ENCODE data around the gene RAB4A. TPM values are rescaled to one million over a fixed set of nuclear protein-coding genes. Genes with fewer than 3 reads are reported as not detected.

Gene RAB4A
- total RNA-seq, 4 donors from 2014 or later = 37.1 to 78.4 (median 49.3) TPM

- Histone ChIP-seq H3K9me3 (no peaks in the 10 kb centered on the region), H3K27ac (no peak overlapping the region), H3K36me3 (no peaks in the 10 kb centered on the region), H3K27me3 (no peaks in the 10 kb centered on the region), H3K4me1 (no peaks in the 10 kb centered on the region), H3K4me3 (no peak overlapping the region)
- 87% methylated on average over 3 of the region's 3 CpGs for WGBS
- DNase-seq (ENCODE audit: low spot score in 2 of 2) = no peak
- TF ChIP-seq POLR2AphosphoS5 (IDR thresholded peaks at IDR 0.05) (no peak), CTCF (IDR thresholded peaks at IDR 0.05) (no peak)
These were observed 12.3 kb downstream of the RAB4A start for GRCh38 chr1:229283183-229283611.

GRCh38 chr1:229284887-229285286 is 14.0 kb downstream of the RAB4A start:
- WGBS = 97% methylated on average over 3 of the region's 3 CpGs
- Histone ChIP-seq H3K4me3 (no peak overlapping the region), H3K27ac (no peak overlapping the region), H3K4me1 (no peaks in the 10 kb centered on the region), H3K27me3 (no peaks in the 10 kb centered on the region), H3K9me3 (no peaks in the 10 kb centered on the region), H3K36me3 (peaks cover 2% of the 10 kb centered on the region)
- no peak for DNase-seq (ENCODE audit: low spot score in 2 of 2)
- TF ChIP-seq POLR2AphosphoS5 (IDR thresholded peaks at IDR 0.05) (no peak), CTCF (IDR thresholded peaks at IDR 0.05) (no peak)

GRCh38 chr1:229285440-229285839 is 14.5 kb downstream of the RAB4A start:
- H3K4me1 ChIP-seq = no peaks in the 10 kb centered on the region
- H3K36me3 ChIP-seq = peaks cover 7% of the 10 kb centered on the region
- no peaks in the 10 kb centered on the region for H3K27me3 ChIP-seq
- 82% methylated on average over 2 of the region's 2 CpGs for WGBS
- H3K9me3 ChIP-seq = no peaks in the 10 kb centered on the region
- DNase-seq (ENCODE audit: low spot score in 2 of 2) = no peak
- TF ChIP-seq POLR2AphosphoS5 (IDR thresholded peaks at IDR 0.05) = no peak
- no peak for TF ChIP-seq POLR2A (IDR thresholded peaks at IDR 0.05)
- TF ChIP-seq EP300 (IDR thresholded peaks at IDR 0.05) = no peak
- TF ChIP-seq CTCF (IDR thresholded peaks at IDR 0.05) = no peak
- H3K4me3 ChIP-seq = no peak overlapping the region
- H3K27ac ChIP-seq = no peak overlapping the region

- H3K4me1 ChIP-seq = no peaks in the 10 kb centered on the region
- WGBS = 66% methylated on average over 2 of the region's 2 CpGs
- no peak for DNase-seq (ENCODE audit: low spot score in 2 of 2)
- no peak for TF ChIP-seq POLR2A (IDR thresholded peaks at IDR 0.05)
- no peak for TF ChIP-seq POLR2AphosphoS5 (IDR thresholded peaks at IDR 0.05)
- TF ChIP-seq EP300 (IDR thresholded peaks at IDR 0.05) = no peak
- TF ChIP-seq CTCF (IDR thresholded peaks at IDR 0.05) = no peak
- peaks cover 7% of the 10 kb centered on the region for H3K36me3 ChIP-seq
- no peak overlapping the region for H3K4me3 ChIP-seq
- H3K27ac ChIP-seq = no peak overlapping the region
- no peaks in the 10 kb centered on the region for H3K27me3 ChIP-seq
- no peaks in the 10 kb centered on the region for H3K9me3 ChIP-seq
These were observed 15.3 kb downstream of the RAB4A start for GRCh38 chr1:229286099-229286766.

GRCh38 chr1:229287267-229287666 is 16.4 kb downstream of the RAB4A start:
- no peaks in the 10 kb centered on the region for H3K9me3 ChIP-seq
- peaks cover 7% of the 10 kb centered on the region for H3K36me3 ChIP-seq
- H3K27ac ChIP-seq = no peak overlapping the region
- no peak for DNase-seq (ENCODE audit: low spot score in 2 of 2)
- 84% methylated on average over 1 of the region's 1 CpG for WGBS
- H3K27me3 ChIP-seq = no peaks in the 10 kb centered on the region
- TF ChIP-seq CTCF (IDR thresholded peaks at IDR 0.05) (no peak), POLR2A (IDR thresholded peaks at IDR 0.05) (no peak), POLR2AphosphoS5 (IDR thresholded peaks at IDR 0.05) (no peak), EP300 (IDR thresholded peaks at IDR 0.05) (no peak)
- H3K4me3 ChIP-seq = no peak overlapping the region
- H3K4me1 ChIP-seq = no peaks in the 10 kb centered on the region
